ENCODE measurements around the gene VPS26C. TPM values are rescaled to one million over a fixed set of nuclear protein-coding genes. Genes with fewer than 3 reads are reported as not detected.
A peak's percentile ranks its signal among the peaks of the same experiment; 100 is the strongest.

VPS26C gene
- total RNA-seq, 1 donor, result 63.0 TPM

DNA sequence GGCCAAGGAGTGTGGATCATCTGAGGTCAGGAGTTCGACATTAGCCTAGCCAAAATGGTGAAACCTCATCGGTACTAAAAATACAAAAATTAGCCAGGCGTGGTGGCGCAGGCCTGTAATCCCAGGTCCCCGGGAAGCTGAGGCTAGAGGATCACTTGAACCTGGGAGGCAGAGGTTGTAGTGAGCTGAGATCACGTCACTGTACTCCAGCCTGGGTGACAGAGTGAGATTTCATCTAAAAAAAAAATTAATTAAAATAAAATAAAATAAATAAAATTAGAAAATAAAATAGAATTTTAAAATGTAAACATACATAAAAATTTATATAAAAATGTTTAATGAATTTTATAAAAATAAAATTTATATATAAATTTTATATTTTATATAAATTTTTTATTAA, 5.8 kb upstream of the VPS26C start:
- TF ChIP-seq, protein P1, sequence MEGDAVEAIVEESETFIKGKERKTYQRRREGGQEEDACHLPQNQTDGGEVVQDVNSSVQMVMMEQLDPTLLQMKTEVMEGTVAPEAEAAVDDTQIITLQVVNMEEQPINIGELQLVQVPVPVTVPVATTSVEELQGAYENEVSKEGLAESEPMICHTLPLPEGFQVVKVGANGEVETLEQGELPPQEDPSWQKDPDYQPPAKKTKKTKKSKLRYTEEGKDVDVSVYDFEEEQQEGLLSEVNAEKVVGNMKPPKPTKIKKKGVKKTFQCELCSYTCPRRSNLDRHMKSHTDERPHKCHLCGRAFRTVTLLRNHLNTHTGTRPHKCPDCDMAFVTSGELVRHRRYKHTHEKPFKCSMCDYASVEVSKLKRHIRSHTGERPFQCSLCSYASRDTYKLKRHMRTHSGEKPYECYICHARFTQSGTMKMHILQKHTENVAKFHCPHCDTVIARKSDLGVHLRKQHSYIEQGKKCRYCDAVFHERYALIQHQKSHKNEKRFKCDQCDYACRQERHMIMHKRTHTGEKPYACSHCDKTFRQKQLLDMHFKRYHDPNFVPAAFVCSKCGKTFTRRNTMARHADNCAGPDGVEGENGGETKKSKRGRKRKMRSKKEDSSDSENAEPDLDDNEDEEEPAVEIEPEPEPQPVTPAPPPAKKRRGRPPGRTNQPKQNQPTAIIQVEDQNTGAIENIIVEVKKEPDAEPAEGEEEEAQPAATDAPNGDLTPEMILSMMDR (IDR thresholded peaks at IDR 0.05; ENCODE audit: insufficient read depth, low read depth, low read length), result no peak
- no peak for DNase-seq (ENCODE audit: low read depth)

DNA sequence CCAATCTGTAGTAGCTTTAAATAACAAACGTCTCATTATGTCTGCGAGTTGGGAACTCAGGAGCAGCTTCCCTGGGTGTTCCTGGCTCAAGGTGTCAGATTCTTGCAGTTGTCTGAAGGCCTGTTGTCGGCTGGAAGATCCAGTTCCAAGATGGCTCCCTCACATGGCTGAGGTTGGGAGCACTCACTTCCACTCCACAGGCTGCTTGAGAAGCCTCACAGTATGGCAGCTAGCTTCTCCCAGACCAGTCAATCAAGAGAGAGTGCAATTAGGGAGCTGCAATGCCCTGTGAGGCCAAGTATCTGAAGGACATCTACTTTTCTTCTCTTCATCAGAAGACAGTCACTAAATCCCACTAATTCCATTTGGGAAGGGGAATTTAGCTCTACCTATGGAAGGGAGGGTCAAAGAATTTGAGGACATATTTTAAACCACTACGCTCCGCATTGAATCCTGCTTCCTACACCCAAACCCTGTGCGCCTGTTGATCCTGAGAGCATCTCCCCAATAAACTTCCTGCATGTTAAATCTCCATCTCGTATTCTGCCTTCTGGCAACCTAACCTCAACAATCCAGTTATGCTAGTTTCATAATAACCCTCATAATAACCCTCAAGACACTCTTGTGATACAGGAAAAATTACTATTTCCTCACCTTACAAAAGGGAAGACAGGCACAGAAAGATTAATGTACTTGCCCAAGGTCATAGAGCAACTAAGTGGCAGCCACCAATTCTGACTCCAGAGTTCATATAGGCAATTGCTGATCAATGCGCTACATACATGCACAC, 3.6 kb upstream of the VPS26C start:
- TF ChIP-seq, protein P1 (IDR thresholded peaks at IDR 0.05; ENCODE audit: insufficient read depth, low read depth, low read length), result no peak
- DNase-seq (ENCODE audit: low read depth), result no peak
- H3K4me3 ChIP-seq (ENCODE audit: low read depth, low read length), result no peak overlapping the region

More for the DNA sequence above, 5.8 kb upstream of the VPS26C start:
- no peak overlapping the region for H3K4me3 ChIP-seq (ENCODE audit: low read depth, low read length)

DNA sequence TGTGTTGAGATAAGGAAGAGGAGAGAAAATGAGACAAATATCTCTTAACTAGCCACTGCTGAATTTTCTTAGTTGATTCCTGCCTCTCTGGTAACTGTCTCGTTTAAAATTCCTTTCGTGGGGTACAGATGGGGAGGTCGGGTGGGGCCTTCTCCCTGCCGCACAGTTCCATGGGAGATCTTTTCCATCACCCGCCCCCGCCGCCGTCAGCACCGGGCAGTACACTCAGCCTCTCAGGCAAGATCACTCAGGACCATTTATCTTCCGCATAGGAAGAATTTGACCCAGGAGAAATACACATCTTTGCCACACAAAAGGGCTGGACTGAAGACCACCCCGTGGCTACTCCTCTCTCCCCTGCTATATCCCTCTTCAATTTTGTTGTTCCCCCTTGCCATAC, 2.3 kb upstream of the VPS26C start:
- H3K4me3 ChIP-seq (ENCODE audit: low read depth, low read length), result no peak overlapping the region
- TF ChIP-seq, protein P1 (IDR thresholded peaks at IDR 0.05; ENCODE audit: insufficient read depth, low read depth, low read length), result no peak
- DNase-seq (ENCODE audit: low read depth), result no peak

DNA sequence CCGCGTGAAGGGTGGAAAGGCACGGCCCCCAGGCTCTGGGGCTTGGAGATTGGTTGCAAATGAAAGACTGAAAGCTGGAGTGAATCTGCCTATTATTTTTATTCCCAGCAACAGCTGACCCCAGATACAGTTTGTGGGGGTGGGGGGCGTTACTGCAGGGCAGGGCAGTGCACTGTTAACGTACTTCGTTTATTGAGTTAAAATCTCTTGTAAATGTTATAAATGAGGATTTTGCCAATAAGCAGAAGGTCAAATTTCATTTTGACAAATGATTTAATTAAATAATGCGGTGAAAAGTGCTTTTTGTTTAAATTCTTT, 1.0 kb upstream of the VPS26C start:
- peak overlapping the region; percentile 79 for H3K4me3 ChIP-seq (ENCODE audit: low read depth, low read length)
- DNase-seq (ENCODE audit: low read depth), result no peak
- TF ChIP-seq, protein P1 (IDR thresholded peaks at IDR 0.05; ENCODE audit: insufficient read depth, low read depth, low read length), result no peak

DNA sequence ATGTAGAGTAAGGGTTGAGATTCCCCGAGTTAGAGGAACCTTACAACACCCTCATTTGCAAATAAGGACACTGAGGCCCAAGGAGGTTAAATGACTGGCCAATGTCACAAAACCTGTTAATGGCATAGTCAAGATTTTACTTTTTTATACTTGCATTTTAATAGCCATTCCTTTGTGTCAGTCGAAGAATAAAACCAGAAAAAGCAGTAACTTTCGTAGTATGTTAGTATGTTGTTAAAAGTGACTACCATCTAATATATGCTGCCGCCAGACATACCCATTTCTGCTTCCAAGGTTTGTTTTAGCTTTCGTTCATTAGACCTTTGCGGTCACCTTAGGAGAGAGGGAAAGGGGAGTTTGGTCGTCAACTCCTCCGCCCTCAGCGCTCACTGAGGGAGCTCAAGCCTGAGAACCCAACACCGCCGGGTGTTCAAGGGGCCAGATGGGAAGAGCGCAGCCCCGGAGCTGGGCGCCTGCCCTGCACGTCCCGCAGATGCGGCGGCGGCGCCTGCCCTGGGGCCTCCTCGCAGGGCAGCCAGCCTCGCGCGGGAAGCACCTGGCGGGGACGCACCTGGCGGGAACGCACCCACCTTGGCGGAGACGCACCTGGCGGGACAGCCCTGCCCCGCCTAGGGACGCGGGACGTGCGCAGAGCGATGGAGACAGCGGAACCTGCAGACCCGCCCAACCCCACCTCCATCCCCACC, 466 bp downstream of the VPS26C start:
- peak; percentile 48 for DNase-seq (ENCODE audit: low read depth)
- TF ChIP-seq, protein P1 (IDR thresholded peaks at IDR 0.05; ENCODE audit: insufficient read depth, low read depth, low read length), result no peak
- peak overlapping the region; percentile 79 for H3K4me3 ChIP-seq (ENCODE audit: low read depth, low read length)

DNA sequence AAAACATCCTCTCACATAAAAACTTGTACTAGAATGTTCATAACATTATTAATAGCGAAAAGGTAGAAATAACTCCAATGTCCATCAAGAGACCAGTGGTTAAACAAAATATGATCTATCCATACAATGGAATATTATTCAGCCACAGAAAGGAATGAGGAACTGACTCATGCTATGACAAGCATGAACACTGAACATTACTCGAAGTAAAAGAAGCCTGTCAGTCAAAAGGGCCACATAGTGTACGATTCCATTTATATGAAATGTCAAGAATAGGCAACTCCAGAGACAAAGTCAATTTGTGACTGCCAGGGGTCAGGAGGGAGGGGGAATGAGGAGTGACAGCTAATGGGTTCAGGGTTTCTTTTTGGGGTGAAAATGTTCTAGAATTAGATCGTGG, 2.3 kb downstream of the VPS26C start:
- no peak overlapping the region for H3K4me3 ChIP-seq (ENCODE audit: low read depth, low read length)
- no peak for DNase-seq (ENCODE audit: low read depth)
- TF ChIP-seq, protein P1 (IDR thresholded peaks at IDR 0.05; ENCODE audit: insufficient read depth, low read depth, low read length), result no peak
